ENCODE data around the gene ATP11A.
"Not testable (repeated sequence)": the region's sequence is repeated elsewhere in the genome, so short reads cannot be mapped to it uniquely, and the experiment has no call there.

Gene ATP11A

DNA sequence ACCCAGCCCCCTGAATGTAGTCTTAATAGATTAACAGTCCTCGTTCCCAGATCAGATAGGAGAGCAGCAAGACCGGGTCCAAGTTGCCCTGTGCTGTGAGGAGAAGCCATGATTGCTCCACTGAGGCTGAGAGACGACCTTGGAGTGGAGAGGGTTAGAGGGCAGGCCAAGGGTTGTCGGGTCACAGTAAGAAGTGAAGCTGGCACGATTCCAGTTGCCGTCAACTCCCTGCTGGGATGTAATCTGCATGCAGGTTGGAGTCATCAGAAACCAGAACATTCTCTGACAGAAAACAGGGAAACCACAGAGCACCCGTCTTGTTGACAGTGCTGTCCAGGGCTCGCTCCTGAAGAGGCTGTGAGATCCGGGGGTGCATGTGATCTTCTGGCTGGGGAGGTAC is 19.0 kb upstream of the ATP11A start:
- no peak for DNase-seq (ENCODE audit: low read depth, low spot score)

DNA sequence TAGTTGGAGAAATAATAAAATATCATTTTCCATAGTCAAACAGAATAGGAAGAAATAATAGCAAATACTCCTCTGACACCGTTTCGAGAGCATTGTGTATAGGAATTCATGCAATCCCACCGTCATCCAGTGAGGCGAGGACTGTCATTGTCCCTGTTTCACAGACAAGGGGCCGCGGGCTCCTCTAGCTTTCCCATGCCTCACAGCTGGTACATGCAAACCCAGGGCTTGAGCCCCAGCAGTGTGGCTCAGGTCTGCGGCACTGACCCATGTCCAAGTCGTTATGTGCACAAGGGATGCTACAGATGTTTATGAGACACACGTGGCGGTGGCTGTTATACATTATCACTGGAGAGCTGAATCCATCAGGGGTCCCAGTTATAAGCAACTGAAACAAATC is 18.5 kb upstream of the ATP11A start:
- no peak for DNase-seq (ENCODE audit: low read depth, low spot score)

DNA sequence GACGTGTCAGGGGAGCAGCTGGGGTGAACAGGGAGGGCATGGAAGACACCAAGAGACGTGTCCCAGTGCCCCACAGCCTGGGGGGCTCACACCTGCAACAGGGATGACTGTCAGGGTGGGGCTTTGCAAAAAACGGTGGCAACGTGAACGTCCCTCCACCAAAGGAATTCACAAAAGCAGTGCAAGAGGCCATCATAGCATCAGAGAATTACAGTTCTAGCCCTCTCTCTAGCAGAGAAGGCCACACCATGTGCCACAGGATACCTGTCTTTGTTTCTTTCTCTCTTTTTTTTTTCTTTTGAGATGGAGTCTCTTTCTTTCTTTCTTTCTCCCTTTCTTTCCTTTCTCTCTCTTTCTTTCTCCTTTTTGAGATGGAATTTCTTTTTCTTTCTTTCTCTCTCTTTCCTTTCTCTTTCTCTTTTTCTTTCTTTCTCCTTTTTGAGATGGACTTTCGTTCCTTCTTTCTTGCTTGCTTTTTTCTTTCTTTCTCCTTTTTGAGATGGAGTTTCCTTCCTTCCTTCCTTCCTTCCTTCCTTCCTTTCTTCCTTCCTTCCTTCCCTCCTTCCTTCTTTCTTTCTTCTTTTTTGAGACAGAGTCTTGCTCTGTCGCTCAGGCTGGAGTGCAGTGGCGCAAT is 17.1 kb upstream of the ATP11A start:
- no peak for DNase-seq (ENCODE audit: low read depth, low spot score)

DNA sequence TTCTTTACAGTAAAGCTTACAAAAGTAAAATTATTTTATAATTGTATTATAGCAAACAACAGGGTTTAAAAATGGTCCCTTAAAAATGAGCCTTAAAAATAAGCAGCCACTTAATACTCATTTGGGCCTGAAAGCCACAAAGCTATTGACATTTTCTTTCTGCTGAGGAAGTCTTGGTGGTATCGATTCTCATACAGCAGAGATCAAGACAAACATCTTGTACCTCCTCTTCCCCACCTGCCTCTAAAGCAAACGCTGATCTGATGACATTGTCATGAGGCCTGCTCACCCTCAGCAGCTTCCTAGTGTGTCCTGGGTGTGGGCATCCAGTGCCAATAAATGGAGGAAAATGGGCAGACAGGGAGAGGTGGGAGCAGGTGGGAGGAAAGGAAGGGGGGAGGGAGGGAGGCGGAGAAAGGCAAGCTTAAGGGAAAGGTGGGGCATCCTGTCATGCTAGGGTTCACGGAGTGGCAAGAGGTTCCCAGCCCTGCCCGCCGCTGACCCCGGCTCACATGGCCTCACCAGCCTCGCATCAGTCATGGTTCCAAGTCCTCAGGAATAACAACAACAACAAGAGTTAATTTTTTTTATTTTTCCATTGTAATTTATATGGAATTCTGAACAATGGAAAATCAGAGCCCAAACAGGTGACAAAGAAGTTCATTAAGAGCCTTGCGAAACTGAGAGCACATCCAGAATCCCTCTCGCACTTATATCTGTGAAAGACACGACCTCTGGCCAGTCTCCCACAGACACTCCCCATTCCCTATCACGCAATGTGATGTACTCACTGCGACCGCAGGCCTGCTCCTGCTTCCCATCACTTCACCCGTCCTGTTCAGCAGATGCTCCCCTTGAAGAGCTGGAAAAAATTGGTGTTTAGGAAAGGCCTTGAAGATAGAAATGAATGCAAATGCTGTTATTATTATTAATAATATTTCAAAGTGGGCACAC is 15.1 kb upstream of the ATP11A start:
- DNase-seq (ENCODE audit: low read depth, low spot score), result no peak

DNA sequence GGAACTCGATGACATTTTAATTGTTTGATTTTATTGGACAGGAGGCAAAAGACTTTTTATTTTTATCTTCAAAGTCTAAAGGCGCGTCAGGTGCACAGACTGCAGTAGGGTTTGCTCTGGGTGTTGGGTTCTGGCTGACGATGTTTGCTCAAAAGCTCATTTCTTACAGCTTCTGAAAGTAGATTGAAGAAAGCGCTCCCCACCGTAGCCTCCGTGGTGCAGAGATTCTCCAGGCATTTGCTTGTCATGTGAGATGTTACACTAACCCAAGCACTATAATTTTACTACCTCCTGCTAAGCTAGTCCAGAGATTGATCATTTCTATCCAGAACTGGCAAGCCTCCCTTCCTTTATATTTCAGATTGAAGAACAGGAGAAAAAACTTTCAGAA is 14.5 kb upstream of the ATP11A start:
- DNase-seq (ENCODE audit: low read depth, low spot score), result no peak

DNA sequence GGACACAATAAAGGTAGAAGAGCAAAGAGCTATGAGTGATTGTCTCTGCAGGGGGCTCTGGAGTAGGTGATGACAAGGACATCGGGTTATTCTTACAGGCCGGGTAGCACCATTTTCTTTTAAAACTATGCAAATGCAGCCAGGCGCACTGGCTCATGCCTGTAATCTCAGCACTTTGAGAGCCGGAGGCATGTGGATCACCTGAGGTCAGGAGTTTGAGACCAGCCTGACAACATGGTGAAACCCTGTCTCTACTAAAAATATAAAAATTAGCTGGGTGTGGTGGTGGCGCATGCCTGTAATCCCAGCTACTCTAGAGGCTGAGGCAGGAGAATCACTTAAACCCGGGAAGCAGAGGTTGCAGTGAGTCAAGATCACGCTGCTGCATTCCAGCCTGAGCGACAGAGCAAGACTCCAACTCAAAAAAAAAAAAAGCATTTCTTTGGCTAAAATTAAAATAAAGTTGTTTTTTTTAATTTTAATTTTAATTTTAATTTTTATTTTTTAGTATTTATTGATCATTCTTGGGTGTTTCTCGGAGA is 12.3 kb upstream of the ATP11A start:
- DNase-seq (ENCODE audit: low read depth, low spot score), result not testable (repeated sequence)

DNA sequence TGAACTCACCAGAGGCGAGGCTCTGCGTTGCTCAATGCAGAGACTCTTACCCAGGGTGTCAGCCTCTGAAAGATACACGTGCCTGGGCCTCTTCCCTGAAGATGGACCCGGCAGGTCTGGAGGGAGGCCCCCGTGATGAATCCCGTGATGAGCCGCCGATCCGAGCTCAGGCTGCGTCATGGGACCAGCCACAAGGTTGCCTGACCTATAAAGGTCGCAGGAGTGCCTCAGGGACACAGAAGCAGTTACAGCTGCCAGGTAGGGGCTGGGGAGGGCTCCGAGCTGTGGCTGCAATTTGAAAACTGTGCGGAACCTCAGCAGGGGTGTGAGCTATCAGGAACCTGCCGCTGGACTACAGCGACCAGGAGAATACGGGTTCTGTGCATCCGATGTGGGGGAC is 10.5 kb upstream of the ATP11A start:
- no peak for DNase-seq (ENCODE audit: low read depth, low spot score)

DNA sequence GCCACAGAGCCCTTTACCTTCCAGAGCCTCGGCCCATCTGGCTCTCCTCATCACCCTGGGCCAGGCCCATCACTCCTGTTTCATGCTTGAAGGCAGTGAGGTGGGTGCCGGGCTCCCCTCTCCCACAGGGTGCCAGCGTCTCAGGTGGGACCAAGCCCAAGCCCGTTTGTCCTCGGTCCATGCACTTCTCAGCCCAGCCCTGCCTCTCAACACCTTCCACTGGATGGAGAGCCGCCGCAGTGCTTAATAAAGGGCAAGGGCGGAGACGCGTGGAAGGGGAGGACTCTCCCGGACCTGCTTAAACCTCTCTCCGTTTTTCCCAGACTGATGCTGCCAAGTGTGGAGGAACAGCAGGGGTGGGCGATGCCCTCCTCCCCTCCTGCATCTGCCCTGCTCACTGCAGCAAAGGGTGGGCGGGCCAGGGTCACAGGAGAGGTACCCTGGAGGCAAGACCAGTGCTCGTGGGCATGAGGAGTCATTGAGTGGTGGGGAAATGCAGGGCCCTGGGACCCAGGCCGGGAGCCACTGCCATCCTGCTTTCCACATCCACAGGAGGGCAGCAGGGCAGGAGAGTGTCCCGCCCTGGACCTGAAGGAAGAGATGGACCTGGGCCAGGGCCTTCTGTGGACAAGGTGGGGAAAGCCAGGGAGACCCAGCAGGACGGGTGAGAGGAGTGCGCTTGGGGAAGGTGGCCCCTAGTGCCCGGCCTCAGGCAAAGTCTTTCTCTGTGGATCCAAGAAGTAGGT is 9.7 kb upstream of the ATP11A start:
- no peak for DNase-seq (ENCODE audit: low read depth, low spot score)

DNA sequence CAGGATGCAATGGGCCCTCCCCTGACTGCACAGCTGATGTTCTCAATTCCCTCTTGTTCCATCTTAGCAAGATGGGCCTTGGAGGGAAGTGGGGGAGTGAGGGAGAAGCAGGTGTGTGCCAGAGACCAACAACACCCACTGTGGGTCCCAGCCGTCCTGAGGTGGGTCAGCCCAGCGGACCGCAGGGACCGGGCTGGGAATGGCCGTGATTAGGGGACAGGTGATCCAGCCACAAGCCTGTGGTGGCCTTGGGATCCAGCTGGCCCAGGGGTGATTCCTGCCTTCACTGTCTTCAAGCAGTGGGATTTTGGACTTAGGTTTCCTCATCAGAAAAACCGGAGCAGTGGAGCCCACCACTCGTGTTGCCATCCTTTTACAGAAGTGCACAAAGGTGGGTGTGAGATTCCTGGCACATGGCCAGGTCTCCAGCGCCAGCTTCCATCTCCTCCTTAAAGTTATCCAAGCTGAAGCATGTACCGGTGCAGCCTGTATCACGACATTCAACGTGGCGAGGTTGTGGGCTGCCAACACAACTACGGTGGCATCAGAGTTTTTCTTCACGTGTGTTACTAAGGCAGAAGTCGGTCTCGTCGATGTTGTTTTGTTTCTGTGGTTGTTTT is 9.0 kb upstream of the ATP11A start:
- no peak for DNase-seq (ENCODE audit: low read depth, low spot score)

DNA sequence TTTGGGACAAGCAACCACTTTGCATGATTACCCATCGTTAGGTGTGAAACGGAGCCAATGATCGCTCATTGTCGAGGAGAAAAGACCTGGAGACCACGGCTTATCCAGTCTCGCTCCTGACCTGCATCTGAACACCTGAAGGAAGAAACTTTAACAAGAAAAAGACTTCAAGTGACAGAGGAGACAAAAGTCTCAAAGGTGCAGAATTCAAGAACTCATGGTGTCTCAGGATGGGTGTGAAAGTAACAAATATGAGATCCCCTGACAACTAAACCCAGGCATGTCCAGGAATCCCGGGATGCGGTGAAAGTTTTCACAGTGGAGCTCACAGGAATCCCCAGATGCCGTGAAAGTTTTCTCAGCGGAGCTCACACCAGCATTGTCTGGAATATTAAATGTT is 6.3 kb upstream of the ATP11A start:
- no peak for DNase-seq (ENCODE audit: low read depth, low spot score)

DNA sequence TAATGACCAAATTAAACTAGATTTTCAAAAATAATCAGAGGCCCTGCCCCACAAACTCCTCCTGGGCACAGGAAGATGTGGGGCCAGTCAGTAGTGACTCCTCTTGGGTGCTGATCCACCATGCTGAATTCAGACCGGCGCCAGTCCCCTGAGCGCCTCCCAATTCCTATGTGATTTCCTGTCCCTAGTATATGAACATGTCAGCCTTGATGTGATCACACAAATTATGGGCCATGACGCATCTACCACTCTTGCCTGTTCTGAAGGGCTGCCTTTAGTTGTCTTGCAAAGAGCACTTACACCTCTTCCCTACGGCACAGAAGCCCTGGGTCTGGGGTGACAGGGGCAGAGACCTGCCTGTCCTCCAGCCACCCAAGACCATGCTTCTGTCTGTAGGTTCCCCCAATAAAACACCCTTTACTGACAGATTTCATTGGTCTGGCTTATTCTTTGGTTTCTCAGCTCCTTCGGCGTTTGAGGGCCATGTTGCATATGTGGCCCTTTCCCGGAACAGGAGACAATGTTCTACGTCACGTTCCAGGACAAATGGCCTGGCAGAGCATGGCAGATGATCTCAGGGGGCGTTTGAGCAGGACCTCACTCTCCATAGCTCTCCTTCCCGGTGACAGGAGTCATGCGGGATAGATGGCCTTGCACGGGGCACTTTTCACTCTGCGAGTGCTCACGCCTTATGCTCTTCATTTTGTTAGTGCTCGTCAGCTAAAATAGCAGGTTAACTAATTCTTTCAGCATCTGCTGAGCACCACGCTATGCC is 5.6 kb upstream of the ATP11A start:
- no peak for DNase-seq (ENCODE audit: low read depth, low spot score)

DNA sequence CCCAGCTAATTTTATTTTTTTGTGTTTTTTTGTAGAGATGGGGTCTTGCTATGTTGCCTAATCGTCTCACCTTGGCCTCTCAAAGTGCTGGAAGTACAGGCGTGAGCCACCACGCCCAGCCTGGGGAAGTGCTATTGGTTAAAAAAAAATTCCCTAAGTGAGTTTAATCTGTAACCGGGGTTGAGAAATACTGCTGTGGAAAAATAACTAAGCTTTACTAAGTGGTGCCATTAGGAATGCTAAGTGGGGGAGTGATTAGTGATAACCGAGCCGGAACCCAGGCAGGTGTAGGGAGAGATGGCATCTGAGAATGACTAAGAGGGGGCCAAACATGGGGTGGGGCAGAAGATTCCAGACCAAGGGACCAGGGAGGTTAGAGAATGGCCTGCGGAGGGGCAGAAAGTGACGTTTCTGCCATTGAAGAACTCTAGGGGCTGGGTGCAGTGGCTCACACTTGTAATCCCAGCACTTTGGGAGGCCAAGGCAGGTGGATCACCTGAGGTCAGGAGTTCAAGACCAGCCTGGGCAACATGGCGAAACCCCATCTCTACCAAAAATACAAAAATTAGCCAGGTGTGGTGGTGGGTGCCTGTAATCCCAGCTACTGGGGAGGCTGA is 4.5 kb upstream of the ATP11A start:
- not testable (repeated sequence) for DNase-seq (ENCODE audit: low read depth, low spot score)

DNA sequence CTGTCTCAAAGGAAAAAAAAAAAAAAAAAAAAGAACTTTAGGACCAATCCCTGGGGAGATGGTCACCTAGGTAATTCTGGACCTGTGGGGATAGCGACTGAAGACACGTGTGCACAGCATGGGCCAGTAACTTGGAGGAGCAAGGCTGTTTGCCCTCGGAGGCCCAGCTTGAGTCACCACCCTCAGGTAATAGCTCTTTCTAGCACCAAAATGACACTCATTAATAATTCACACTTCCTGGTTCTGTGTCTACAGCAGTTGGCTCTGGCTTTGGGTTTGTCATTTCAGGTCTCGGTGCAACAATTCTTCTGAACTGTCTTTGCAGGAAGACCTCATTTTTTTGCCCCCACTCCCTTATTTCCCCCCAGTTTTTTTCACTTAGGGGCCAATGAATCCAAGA is 3.9 kb upstream of the ATP11A start:
- no peak for DNase-seq (ENCODE audit: low read depth, low spot score)

DNA sequence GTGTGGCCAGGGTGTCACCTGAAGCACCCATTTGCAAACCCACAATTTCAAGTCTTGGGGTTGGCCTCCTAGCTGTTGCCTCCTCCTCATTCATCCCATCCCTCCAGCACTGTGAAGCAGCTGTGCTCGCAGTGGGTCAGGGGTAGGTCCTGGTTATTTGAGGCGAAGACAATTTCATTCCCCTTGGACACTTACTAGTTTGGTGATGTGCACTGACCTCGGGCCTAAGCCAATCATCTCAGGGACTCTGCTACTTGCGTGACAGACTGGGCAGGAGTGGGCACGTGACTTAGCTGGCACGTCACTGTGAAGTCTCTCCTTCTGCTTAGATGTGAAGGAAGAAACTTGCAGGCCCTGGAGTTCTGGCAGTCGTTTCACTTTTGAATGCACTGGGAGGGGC is 3.5 kb upstream of the ATP11A start:
- DNase-seq (ENCODE audit: low read depth, low spot score), result no peak

DNA sequence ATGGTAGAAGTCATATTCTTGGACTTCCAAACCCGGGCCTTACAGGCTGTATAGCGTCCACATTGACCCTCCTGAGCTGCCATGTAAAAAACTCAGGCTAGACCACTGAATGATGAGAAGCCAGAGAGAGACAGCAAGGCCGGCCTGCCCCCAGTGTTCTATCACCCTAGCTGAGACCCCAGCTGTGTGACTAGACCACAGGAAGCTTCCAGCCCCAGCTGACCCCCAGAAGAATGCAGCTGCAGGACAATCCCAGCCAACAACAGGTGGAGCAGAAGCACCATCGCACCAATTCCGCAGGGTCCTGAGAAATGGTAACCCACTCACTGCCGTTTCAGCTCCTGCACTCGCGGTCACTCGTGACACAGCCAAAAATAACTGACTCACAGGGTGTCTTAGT is 2.9 kb upstream of the ATP11A start:
- no peak for DNase-seq (ENCODE audit: low read depth, low spot score)

DNA sequence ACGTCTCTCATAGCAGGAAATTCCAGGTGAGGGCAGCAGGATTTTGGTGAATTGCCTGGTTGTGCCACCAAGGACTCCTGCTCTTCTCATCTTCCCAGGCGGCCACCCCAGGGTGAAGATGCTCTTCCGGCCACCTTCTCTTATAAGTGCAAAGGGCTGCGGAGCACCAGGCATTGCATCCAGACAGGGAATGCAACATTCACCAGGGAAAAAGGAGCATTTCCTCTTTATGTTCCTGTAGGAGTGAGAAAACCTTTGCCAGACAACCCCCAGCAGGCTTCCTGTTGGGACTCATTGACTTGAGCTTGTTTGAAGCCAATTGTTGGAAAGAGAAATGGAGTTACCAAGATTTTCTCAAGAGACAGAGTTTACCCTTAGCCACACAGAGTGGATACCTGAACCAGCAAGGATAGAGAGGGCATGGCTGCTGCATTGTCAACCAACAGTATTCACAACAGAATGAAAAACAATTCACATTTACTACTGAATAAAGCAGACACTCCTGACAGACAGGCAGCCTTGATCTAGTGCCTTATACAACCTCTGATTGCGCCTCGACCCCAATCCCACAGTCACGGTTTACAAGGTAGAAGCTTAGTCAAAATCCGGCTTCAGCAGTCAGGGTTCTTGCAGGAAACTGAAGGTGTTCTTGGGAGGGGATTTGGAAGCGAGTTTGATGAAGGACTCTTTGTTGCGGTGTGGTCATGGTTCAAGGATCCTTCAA is 1.8 kb upstream of the ATP11A start:
- no peak for DNase-seq (ENCODE audit: low read depth, low spot score)

DNA sequence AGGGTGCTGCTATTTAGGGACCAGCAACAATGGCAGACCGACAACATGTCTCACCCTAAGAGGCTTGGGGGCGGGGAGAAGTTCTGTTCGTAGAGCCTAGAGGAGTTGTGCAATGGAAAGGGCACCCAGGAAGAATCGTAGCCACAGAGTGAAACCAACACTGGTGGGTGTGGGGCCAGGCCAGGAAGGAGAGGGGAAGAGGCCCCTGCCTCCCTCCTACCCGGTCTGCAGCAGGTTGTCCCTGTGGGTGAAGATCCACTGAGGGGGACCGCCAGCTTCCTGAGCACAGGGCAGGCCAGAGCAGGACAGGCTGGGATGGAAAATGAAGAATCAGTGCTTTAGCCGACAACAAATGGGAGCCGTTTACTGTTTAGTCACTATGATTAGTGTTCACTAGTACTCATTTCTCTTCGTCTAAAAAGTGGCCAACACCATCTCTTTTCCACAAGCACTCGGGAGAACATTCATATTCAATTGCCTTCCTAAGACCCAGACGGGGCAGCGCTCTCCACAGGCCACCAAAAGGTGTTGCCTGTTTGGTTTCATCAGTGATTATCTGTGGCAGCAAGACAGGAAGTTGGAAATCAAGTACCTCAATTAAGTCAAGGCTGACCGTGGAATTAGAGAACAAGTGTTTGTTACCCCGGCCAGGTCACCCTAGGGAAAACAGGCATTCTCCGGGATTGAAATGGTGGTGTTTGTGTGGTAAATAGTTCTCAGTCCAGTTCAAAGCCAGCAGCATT is 1.1 kb upstream of the ATP11A start:
- no peak for DNase-seq (ENCODE audit: low read depth, low spot score)

DNA sequence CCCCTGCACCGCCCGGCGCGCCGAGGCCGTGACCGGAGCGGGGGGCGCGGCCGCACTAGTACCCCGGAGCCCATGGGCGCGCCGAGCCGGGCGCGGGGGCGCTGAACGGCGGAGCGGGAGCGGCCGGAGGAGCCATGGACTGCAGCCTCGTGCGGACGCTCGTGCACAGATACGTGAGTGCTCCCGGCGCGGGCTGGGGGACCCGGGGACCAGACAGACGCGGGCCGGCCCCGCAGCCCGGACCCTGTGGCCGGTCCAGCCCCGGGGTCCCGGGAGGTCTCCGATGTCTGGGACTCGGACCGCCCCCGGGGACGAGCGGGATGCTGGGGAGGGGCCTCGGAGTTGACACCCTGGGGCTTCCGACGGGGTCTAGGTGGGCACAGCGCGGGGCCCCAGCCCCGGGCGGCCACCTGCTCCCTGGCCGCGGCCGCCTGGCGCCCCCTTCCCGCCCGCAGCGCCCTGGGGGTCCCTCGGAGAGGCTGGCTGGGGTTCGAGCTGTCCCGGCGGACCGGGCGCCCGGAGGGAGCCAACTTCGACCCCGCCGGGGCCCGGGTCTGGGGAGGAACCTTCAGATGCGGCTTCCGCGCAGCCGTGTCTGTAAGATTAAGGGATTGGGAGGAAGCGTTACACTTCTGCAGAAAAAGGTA is 568 bp downstream of the ATP11A start:
- no peak for DNase-seq (ENCODE audit: low read depth, low spot score)

DNA sequence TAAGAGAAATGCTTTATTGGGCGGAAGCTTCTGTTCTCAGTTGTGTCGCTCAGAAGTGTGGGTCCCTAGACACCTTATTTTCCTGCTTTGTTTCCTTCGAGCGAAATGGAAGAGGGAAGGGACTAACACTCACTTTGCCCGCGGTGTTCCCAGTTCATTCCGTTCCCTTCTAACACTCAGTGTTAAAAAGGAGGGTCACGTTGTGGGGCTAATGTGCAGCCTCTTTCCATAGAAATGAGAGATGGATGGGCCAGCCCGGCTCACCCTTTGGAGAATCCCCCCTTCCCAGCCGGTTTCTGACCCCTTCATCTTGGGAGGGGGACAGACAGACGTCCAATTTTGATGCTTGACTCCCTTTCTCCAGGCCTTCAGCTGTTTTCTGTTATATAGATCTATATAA is 2.3 kb downstream of the ATP11A start:
- DNase-seq (ENCODE audit: low read depth, low spot score), result no peak

All from activated naive CD8-positive, alpha-beta T cell treated with anti-CD3 and anti-CD28 coated beads, Interleukin-2, amount 50 U/mL, for 16 hours (primary cell).